ENCODE data around the gene VSX1.

The VSX1 gene

DNA sequence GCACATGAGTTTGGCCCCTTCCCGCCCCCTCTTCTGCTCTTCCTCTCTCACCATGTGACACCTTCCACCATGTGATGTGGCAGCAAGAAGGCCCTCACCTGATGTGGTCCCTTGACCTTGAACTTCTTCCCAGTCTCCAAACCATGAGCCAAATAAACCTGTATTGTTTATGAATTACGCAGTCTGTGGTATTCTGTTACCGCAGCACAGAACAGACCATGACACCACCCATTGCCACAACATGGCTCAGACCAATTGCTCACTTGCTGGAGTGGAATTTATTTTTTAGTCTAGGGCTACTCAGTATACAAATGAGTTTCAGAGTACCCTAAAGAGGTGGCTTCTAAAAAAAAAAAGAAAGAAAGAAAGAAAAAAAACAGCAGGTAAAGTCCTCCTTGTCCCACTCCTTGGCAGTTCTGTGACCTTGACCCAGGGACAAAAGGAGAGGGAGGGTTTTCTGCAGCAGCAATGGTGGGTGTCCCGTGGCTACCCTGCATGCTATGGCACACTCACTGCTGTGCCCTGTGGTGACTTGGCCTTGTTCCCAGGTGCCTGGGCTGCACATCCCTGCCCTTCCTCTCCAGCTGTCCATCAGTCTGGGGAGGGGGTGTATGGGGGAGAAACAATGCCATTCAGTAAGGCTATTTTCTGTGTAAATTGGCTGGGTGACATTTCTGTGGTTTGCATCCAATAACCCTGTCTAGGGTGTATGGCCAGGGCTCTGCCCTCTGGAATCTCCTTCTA lies 5.4 kb upstream of the VSX1 start:
- no peak for DNase-seq (ENCODE audit: low read depth in 2 of 2)

DNA sequence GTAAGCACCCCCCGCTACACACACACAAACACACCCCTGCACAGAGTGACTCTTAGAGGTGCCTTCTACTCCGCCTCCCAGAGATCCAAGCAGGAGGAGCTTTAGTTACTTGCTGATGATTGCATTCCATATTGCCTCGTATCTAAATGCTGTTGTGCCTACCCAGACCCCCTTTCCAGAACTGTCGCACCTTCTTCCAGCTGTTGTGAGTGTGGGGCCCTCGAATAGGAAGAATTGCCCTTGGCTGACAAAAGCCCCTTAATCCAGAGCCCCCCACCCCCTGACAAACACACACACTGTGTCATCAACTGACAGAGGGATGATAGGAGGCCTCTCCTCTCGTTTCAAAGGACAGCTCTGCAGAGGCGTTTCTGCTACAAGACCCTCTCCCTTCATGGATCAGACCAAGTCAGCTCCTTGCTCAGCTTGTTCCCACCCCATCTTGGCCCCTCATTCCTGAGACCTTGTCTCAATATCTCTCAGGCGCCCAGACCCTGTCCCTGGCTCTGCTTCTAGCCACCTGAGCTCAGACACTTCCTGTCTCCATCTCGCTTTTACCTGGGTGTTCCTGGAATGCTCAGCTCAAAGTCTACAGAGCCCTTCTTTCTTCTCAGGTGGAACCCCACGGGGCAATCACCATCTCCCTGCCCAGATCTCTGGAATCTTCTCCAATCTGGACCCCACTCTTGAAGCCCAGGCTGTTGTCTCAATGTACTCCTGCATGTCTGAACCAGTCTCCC lies 4.0 kb upstream of the VSX1 start:
- no peak for DNase-seq (ENCODE audit: low read depth in 2 of 2)

DNA sequence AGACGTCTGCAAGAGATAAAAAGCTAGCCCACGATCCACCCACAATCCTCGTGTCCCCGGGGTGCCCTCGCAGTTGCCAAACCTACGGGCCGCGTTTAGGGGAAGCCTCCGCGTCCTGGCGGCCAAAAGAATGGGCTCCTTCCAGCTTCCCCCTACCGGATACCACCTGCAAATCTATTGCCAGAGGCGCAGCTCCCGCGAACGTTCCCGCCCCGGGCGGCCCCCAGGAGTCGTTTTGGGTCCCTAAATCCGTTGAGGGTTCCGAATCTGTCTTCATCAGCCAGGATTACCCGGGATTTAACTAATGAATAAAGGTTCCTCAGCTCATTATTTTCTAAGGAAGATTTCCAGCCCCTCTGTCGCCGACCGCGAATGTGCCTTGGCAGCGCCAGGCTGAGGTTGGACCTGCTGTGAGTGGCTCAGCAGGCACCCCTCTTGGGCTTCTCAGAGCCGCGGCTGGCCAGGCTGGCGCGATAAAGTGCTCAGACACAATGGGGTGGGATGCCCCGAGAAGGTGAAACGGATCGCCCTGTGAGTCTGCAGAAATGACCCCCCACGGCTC lies 2.8 kb upstream of the VSX1 start:
- DNase-seq (ENCODE audit: low read depth in 2 of 2), result no peak

DNA sequence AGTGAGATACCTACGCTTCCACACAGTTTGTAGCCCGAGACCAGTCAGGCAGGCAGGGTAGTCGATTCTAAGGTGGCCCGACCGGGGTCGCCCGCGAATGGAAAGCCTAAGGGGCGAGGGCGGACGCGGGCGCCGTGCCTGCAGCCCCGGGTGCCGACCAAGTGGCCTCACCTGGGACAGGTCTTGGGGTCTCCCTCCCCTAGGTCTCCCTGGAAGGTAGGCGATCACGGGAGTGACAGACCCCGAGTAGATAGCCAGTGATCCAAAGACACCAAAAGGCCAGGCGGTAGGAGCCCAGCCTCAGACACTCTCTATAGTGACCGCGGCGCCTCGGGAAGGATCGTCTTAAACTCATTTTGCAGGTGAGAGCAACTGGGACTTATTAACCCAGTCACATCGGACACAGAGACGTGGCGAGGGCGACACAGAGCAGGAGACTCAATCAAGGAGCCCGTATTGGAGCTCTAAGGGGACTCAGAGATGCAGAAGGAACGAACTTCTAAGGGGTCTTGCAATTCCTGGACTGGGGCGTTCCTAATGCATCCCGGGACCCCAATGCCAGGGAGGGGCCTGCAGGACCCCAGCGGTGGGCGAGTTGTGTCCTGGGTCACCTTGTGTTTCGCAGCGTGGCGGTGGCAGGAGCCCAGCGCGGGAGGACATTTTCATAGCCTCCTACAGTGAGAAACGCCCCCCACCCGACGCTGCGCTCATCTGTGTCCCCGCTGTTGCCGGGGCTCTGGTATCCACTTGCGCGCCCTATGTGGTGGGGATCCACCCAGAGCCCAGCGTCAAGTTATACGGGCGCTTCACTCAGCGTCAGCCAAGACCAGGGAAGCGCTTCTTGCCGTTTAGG lies 2.1 kb upstream of the VSX1 start:
- no peak for DNase-seq (ENCODE audit: low read depth in 2 of 2)

DNA sequence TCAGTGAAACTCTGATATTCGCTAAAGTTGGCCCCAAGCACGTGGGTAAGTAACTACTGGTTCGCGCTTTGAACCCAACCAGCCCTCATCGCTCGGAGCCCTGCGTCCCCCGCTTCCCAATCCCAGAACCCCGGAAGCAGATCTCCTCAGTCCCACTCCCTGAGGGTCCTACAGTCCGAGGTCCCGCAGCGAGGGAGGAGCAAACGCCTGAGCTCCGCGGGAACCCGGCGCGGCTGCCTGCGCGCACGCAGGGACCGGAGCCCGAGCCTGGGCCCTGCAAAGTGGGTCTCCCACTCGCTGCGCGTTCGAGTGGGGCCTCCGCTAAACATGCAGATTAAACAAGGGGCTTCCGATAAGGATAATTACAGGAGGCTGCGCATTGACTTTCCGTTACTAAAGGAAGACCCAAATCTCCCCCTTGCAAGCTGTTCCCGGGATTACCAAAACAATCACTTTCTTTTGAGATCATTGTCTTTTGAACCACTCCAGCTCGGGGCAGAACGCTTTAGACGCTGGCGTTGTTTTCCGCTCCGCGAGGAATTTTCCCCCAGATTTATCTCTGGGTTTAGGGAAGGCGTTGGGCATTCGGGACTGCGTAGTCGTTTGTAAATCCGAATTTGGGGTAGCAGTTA lies 1.3 kb upstream of the VSX1 start:
- no peak for DNase-seq (ENCODE audit: low read depth in 2 of 2)

DNA sequence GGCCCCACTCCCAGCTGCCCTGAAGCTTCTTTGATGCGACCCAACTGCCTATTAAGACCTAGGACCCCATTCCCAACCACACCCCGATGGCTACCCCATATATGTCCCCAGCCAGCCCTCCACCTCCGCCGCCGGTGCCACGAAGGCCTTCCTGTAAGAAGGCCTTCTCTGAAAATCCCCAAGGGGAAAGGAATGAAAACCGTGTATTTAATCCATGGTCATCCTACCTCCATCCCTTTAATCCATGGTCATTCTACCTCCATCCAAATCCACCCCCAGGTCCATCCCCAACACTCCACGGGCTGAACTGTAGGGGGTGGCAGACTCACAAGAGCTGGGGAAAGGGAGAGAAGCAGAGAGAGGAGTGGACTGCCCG lies 545 bp upstream of the VSX1 start:
- no peak for DNase-seq (ENCODE audit: low read depth in 2 of 2)

DNA sequence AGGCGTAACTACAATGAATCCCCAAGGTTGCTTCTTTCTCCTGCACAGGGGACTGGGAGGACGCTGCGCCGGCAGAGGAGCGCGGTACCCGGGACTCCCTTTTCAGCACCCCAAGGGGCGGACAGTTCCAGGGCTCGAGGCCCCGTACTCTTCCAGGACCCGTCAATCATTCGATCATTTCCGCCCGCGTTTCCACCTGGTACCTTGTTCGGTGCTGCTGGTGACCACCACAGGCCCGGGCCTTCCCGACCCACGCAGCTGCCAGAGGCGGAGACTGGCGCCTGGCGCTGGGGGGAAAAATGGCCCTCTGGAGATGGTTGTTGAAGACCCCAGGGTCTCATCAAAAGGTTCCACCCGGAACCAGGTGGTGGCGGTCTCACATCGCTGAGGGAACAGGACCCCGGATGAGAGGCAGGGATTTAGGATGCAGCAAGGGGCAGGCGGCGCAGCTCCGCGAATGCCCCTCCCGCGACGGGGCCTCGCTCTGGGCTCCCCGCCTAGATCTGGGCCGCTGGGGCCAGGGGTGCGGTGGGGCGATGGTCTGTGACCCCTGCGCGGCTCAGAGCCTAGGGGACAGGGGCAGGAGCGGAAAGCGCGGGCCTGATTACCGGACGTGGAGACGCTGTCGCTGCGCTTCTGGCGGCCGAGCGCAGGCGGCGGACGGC lies 744 bp downstream of the VSX1 start:
- DNase-seq (ENCODE audit: low read depth in 2 of 2), result no peak

DNA sequence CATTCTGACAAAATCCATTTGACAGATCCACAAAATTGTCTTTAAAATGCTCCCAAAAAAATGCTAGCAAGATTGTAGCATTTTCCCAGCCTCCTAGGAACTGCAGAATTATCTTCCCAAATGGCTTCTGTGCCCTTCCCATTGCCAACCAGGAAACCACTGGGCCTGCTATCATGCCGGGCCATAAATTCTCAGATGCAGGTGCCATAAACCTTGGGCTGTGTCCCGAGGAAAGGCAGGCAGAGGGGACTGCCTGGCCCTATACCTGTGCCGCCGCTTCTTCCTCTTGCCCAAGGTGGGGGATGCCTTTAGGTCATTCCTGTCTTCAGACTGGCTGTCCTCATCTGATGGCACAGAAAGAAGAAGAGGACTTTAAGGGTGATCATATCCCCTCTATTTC lies 2.8 kb downstream of the VSX1 start:
- no peak for DNase-seq (ENCODE audit: low read depth in 2 of 2)

DNA sequence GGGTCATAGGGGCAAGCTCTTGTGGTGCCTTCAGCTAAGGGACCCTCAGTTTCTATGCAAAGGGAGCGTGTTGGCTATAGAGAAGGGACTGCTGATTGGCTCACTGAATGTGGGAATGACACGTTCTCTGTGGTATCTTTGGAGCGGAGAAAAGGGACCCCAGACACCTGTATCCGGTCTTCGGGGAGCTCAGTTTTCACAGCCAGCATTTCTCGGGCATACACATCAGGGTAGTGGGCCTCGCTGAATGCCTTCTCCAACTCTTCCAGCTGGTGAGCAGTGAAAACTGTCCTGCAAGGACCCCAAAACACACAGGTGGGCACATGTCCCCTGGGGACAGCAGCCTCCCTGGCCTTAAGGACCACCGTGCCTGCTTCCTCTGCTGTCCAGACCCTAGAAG lies 3.3 kb downstream of the VSX1 start:
- DNase-seq (ENCODE audit: low read depth in 2 of 2), result no peak

DNA sequence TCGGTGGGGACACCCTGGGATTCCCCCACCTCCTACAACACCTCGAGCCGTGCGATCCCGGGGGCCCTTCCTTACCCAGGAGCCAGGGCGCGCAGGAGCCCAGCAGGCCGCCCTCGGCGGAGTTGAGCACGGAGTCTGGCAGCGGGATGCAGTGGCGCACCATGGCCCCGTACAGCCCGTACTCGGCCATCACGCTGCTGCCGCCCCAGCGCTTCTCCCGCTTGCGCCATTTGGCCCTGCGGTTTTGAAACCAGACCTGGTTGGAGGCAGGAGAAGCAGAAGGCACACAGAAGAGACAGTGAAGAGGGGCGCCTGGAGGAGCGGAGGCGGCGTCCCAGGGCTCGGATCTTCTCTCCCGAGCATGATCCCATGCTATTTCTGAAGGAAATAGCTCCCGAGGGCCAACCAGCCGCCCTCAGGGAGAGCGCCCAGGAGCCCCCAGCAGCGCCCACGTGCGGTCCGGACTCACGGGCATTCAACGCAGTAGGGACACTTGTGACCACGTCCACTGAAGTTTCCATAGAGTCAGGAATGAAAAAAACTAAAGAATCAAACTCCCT lies 4.3 kb downstream of the VSX1 start:
- no peak for DNase-seq (ENCODE audit: low read depth in 2 of 2)

DNA sequence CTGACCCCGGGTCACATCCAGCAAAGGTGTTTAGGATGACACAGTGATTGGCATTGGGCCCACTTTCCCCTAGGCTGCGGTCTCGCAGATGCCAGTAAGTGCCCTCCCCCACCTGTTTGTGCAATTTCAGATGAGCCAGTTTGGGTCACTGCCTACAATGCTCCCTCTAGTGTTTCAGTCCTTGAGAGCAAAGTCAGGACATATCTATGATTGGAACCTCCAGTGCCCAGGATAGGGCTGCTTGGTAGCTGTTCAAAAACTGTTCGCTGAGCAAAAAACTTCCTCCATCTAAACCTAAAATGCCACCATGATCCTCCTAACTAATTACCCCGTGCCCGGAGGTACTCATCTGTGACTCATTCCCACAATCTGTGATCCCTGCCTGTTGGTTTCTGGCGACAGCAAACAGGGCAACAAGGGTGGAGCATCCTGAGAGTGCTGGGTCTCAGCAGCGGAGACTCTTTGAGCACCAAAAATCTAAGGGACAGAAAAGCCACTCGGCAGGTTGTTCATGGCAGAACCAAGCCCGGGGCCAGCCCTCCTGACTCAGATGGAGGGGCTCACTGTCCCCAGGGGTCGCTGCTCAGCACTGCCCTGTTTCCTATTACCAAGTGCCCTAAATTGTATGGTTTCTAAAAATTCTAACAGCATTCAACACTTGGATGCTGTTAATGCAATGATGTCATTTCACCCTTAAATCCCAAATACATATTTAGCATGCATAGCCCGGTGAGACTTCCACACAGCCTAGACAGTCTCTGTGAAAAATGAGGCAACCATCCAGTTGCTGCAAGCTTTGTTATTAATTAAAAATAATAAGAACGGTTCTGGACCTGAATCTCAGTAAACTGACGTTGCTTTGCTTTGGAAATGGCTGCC lies 5.0 kb downstream of the VSX1 start:
- DNase-seq (ENCODE audit: low read depth in 2 of 2), result no peak

DNA sequence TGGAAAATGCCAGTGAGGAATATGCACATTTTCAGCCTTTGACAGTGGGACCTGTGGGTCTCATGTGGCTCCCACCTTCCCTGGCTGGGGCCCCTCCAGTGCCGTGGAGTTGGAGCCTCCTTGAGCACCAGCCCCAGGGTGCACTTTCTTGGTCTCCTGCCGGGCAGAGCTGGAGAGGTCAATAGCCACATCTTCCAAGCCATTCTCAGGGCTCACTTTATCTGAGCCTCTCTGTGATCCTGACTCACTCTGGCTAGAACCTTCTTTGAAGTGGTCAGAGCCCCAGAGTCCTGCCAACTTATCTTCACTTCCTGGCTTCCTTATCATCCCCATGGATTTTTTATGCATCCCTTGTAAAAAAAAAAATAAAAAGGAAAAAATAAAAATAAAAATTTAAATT lies 5.7 kb downstream of the VSX1 start:
- no peak for DNase-seq (ENCODE audit: low read depth in 2 of 2)

DNA sequence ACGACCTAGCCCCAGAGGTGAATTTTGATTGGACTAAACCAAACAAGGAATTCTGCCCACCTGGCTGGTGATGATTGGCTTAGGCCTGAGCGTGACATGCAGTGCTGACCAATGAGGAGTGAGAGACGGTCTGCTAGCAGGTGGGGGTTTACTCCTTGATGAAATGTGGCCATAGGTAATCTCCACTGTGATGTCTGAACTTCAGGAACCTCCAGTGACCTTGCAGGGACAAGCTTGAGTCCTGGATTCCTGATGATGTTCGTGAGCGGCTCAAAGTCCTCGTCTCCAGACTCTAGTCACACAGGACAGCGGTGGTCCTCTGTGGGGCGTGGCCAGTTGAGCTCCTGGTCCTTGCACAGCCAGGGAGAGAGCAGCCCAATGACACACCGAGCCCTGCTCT lies 8.4 kb downstream of the VSX1 start:
- DNase-seq (ENCODE audit: low read depth in 2 of 2), result no peak

DNA sequence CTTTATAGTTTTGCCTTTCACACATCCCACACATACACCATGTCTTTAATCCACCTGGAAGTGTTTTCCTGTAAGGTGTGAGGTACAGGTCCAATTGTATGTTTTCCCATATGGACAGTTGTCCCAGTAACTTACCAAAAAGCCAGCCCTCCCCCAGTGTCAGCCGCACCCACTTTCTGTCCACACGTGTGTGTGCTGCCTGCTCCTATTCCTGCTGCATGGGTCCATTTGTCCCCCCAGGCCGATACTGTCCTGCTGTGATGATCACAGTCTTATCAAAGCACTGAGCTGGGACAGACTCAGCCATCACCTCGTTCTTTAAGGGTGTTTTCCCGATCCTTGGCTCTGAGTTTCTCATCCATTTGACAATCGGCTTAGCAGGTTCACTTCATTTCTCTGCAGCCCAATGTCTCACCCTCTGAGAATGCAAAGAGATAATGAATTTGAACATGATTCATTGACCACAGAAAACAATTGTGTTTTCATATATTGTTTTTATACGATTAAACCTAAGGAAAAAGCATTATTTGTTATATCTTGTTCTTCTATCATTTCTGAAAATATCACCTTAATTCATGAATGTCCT lies 9.6 kb downstream of the VSX1 start:
- DNase-seq (ENCODE audit: low read depth in 2 of 2), result no peak

DNA sequence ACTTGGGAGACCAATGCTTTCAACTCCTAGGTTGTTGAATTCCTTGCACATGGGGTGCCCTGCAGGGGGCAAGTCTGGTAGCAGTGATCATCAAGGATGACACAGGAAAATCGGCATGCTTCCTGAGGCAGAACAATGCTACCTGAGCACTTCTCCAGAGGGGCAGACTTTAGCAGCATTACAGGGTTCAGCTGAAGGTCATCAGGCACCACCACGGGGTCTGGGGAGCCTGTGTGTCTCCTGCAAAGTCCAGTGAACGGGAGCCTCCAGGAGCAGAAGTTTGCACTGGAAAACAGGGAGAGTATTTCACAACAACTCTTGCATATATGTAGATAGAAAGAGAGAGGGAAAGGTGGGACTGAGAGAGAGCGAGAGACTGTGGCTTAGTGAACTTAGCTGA lies 10.2 kb downstream of the VSX1 start:
- no peak for DNase-seq (ENCODE audit: low read depth in 2 of 2)

DNA sequence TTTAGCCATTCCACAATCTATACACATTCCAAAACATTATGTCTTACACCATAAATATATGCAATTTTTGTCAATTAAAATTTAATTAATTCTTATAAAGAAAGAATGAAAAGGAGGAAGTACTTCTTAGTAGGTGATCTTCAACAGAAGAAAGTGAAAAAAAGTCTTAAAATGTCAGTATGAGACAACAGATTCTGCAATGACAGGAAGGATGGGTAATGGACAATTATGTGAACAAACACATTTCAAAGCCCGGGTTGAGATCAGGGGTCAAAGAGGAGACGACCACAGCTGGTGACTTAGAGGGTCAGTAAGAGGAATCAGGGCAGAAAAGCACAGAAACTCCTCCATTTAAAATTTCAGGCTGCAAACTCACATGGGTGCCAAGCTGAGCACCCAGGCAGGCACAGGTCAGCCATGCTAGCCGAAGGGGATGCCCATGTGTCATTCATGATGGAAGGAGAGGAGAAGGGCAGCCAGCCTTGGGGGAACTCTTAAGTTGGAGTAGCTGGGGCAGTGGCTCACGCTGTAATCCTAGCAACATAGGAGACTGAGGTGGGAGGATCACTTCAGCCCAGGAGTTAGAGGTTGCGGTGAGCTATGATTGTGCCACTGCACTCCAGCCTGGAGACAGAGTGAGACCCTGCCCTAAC lies 11.0 kb downstream of the VSX1 start:
- no peak for DNase-seq (ENCODE audit: low read depth in 2 of 2)

DNA sequence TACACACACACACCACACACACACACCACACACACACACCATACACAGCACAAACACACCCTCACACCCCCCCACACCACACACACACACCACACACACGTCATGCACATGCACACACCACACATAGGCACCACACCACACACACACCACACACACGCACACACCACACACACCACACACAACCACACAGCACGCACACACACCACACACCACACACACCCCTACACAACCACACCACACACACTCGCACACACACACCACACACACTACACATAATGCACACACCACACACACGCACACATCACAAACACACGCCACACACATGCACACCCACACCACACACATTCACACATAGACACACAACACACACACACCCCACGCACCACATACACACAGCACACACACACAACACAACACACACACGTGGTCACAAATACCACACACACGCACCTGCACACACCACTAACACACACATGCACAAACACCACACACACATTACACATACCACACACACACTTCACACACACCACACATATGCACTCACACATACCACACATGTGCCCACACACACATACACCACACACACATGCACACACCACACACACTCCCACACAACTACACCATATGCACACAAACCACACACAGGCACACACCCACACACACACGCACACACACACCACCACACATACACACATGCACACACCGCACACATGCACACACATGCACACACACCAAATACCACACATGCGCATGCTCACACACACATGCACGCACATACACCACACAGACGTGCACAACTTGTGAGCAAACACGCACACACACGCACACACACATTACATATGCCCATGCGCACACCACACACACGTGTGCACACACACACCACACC lies 14.6 kb downstream of the VSX1 start:
- DNase-seq (ENCODE audit: low read depth in 2 of 2), result no peak

DNA sequence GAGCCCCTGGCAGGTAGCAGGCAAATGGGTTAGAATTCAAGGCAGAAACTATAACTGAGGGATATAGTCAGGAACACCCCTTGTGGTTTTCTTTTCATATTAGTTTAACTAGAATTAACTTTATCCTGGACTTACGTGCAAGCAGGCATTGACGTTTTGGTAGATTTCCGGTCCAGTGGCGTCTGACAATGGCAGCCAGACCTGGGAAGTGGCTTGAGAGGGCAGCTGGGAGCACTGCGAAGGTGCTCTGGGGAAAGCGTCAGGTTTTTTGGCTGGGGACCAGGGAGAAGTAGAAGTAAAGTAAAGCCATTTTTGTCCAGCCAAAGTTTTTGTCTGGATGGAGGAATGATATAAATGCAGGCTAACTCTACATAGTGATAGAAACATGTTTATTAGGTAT lies 15.6 kb downstream of the VSX1 start:
- DNase-seq (ENCODE audit: low read depth in 2 of 2), result no peak

Measured in stimulated activated CD8-positive, alpha-beta memory T cell treated with anti-CD3 and anti-CD28 coated beads, Interleukin-15, amount 100 ng/mL, for 48 hours (primary cell).